Endothelial cell of umbilical vein (primary cell): ENCODE data around the gene TTC34. TPM values are rescaled to one million over a fixed set of nuclear protein-coding genes. Genes with fewer than 3 reads are reported as not detected.

Source experiments
- BruUV-seq: library from RNA; stranded (reverse); fragments of 400-500 nt; replicated peaks from 2 replicates; lab custom pipeline; 2021; lab: Mats Ljungman, UMichigan
- CTCF ChIA-PET: fragments of 300-600, 350-600 bp; sonication (Branson Sonifier 250); formaldehyde crosslinking; loops from one replicate; lab custom pipeline; 2021; ENCODE audit warnings: antibody characterized with exemption, inconsistent platforms; lab: Charles Lee
- POLR2A ChIA-PET: fragments of 300-600, 350-600 bp; sonication (Branson Sonifier 250); formaldehyde crosslinking; loops from one replicate; lab custom pipeline; 2021; ENCODE audit warnings: antibody characterized with exemption, inconsistent platforms; lab: Charles Lee
- DNase-seq: peaks from one replicate; pipeline ENCODE4 v3.0.0-alpha.2; 2011; ENCODE audit warnings: low read depth, low spot score
- FAIRE-seq: peaks from 2 replicates; lab custom pipeline; 2011; peaks lifted over from hg19 to GRCh38; lab: Jason Lieb, UNC
- H2AFZ ChIP-seq: 2 replicates; pipeline ENCODE4 v1.6.0; 2012; ENCODE audit warnings: low read depth, low read length, control low read depth, inconsistent platforms
- H3K27ac ChIP-seq: 2 replicates; pipeline ENCODE4 v1.5.1; 2011; ENCODE audit warnings: low read depth, mild to moderate bottlenecking, control low read depth, low read length, moderate library complexity; ENCODE audit not compliant: insufficient read depth
- H3K27me3 ChIP-seq, 2 experiments: 2 replicates each; pipeline versions ENCODE4 v1.6.0 to v1.6.1; 2011; ENCODE audit warnings: low read length in 2 of 2, mixed read lengths in 1 of 2; ENCODE audit not compliant: control insufficient read depth in 2 of 2, insufficient read depth in 2 of 2
- H3K36me3 ChIP-seq, 2 experiments: 2 replicates in 1 of 2; 3 replicates in 1 of 2; pipeline ENCODE4 v1.5.1; 2011; ENCODE audit warnings: low read length in 2 of 2, mild to moderate bottlenecking in 1 of 2, moderate library complexity in 1 of 2; ENCODE audit not compliant: control insufficient read depth in 2 of 2, insufficient read depth in 2 of 2; ENCODE audit errors: extremely low read depth in 1 of 2
- H3K4me1 ChIP-seq: 3 replicates; pipeline ENCODE4 v1.5.1; 2011; ENCODE audit warnings: mild to moderate bottlenecking, low read length; ENCODE audit not compliant: control insufficient read depth, insufficient read depth; ENCODE audit errors: extremely low read depth
- H3K4me2 ChIP-seq: 2 replicates; pipeline ENCODE4 v1.6.1; 2011; ENCODE audit warnings: low read length, control low read depth, mixed read lengths; ENCODE audit not compliant: insufficient read depth
- H3K4me3 ChIP-seq, 3 experiments: fragments of 200-600 bp in 1 of 3; sonication (generic), shearing (Covaris generic) in 1 of 3; replicated peaks in 1 of 3; 2 replicates each; pipeline ENCODE4 v1.5.1; 2011 to 2016; ENCODE audit warnings: control low read depth in 3 of 3, low read length in 3 of 3, mild to moderate bottlenecking in 2 of 3, inconsistent platforms in 1 of 3, low read depth in 1 of 3, moderate library complexity in 1 of 3; ENCODE audit not compliant: insufficient read depth in 1 of 3
- H3K79me2 ChIP-seq: 2 replicates; pipeline ENCODE4 v1.6.0; 2012; ENCODE audit warnings: low read length, inconsistent platforms; ENCODE audit not compliant: control insufficient read depth, insufficient read depth
- H3K9ac ChIP-seq: replicated peaks from 2 replicates; pipeline ENCODE3; 2011; ENCODE audit warnings: low read length, control low read depth; ENCODE audit not compliant: insufficient read depth; ENCODE audit errors: extremely low read depth
- H3K9me1 ChIP-seq: replicated peaks from 3 replicates; pipeline ENCODE4 v1.6.0; 2011; ENCODE audit warnings: mild to moderate bottlenecking, low read length; ENCODE audit not compliant: control insufficient read depth, insufficient read depth; ENCODE audit errors: extremely low read depth
- H3K9me3 ChIP-seq: replicated peaks from 2 replicates; pipeline ENCODE4 v1.5.1; 2012; ENCODE audit warnings: low read length, inconsistent platforms; ENCODE audit not compliant: control insufficient read depth, insufficient read depth
- H4K20me1 ChIP-seq: replicated peaks from 2 replicates; pipeline ENCODE3; 2011; ENCODE audit warnings: mild to moderate bottlenecking, low read length; ENCODE audit not compliant: control insufficient read depth, insufficient read depth; ENCODE audit errors: extremely low read depth
- EZH2 ChIP-seq: IDR thresholded peaks from 2 replicates; pipeline ENCODE4 v1.6.1; 2012; ENCODE audit warnings: borderline replicate concordance, low read depth, mild to moderate bottlenecking, moderate library complexity, low read length, inconsistent platforms; ENCODE audit not compliant: severe bottlenecking
- FOS ChIP-seq: IDR thresholded peaks from 2 replicates; pipeline ENCODE4 v1.6.1; 2011; ENCODE audit warnings: mild to moderate bottlenecking, low read length, moderate library complexity, borderline replicate concordance; ENCODE audit not compliant: insufficient read depth
- GATA2 ChIP-seq: IDR thresholded peaks from 2 replicates; pipeline ENCODE4 v1.7.0; 2011; ENCODE audit warnings: low read depth, mild to moderate bottlenecking, moderate library complexity, mixed read lengths, low read length; ENCODE audit not compliant: insufficient read length, insufficient read depth
- JUN ChIP-seq: IDR thresholded peaks from 2 replicates; pipeline ENCODE4 v1.6.1; 2011; ENCODE audit warnings: borderline replicate concordance, low read depth; ENCODE audit not compliant: insufficient read length, insufficient read depth
- MYC ChIP-seq: IDR thresholded peaks from one replicate; pipeline ENCODE4 v1.6.1; 2011; ENCODE audit warnings: mild to moderate bottlenecking, low read depth, low read length
- POLR2A ChIP-seq: IDR thresholded peaks from 2 replicates; pipeline ENCODE4 v1.6.1; 2012; ENCODE audit warnings: low read depth, mild to moderate bottlenecking, control low read depth, low read length
- POLR2AphosphoS5 ChIP-seq: IDR thresholded peaks from 2 replicates; pipeline ENCODE4 v1.6.1; 2012; ENCODE audit warnings: low read depth, mild to moderate bottlenecking, control low read depth, low read length, moderate library complexity; ENCODE audit not compliant: insufficient read depth
- dilution Hi-C: fragments of 300-500 bp; cut with MboI; formaldehyde crosslinking; loops from one replicate; pipeline ENCODE4 v1.15.0; 2019; ENCODE audit warnings: low sequenced_read_pairs; ENCODE audit not compliant: extremely low pct_ligation_motif_present
- intact Hi-C: fragments of 100-400 bp; cut with micrococcal nuclease; formaldehyde crosslinking; loops from one replicate; pipeline ENCODE4 v1.10.0; 2022
- polyA plus RNA-seq, 4 experiments: library from polyadenylated mRNA; depleted of rRNA in 3 of 4; stranded (reverse) in 3 of 4; unstranded in 1 of 4; fragments of >200 nt; gene quantifications; 2 replicates each; pipeline versions ENCODE4 v1.2.1 to v1.2.3, GENCODE V29; 2011 to 2012; ENCODE audit warnings: missing spikeins in 1 of 4
- total RNA-seq: library from RNA; stranded (reverse); gene quantifications from 2 replicates; pipeline ENCODE4 v1.2.3, GENCODE V29; 2021
- TF ChIP-seq, protein P1 (sequence below): IDR thresholded peaks from 2 replicates; pipeline ENCODE4 v1.6.1; 2011; ENCODE audit not compliant: insufficient read depth, insufficient read length
- TF ChIP-seq, protein P2 (sequence below), 2 donors: IDR thresholded peaks; 1 replicate in 1 of 2; 2 replicates in 1 of 2; pipeline ENCODE4 v1.5.1; 2011; ENCODE audit warnings: low read length in 2 of 2, mild to moderate bottlenecking in 2 of 2, moderate library complexity in 2 of 2, control low read depth in 1 of 2, inconsistent platforms in 1 of 2, low read depth in 1 of 2; ENCODE audit not compliant: insufficient read depth in 1 of 2; ENCODE audit errors: extremely low read depth in 1 of 2

TTC34 gene
- total and polyA plus RNA-seq, 2 donors (not counting 3 experiments of a cell fraction or from before 2014, with no cell fraction given): 0.08 to 0.77 TPM

GRCh38 chr1:2811533-2811918, 10.0 kb upstream of the TTC34 start:
- Histone ChIP-seq H3K27me3 (no peaks in the 10 kb centered on the region), H3K79me2 (no peaks in the 10 kb centered on the region), H4K20me1 (no peaks in the 10 kb centered on the region), H2AFZ (no peak overlapping the region), H3K9ac (no peak overlapping the region), H3K4me1 (no peaks in the 10 kb centered on the region), H3K9me3 (no peaks in the 10 kb centered on the region), H3K9me1 (no peaks in the 10 kb centered on the region), H3K36me3 (no peaks in the 10 kb centered on the region), H3K4me2 (no peak overlapping the region), H3K4me3 (no peak overlapping the region), H3K27ac (no peak overlapping the region)
- dilution Hi-C loops (no loop called here), intact Hi-C loops (no loop called here)
- ChIA-PET CTCF (no interaction called here), POLR2A (no interaction called here)
- DNase-seq (no peak), FAIRE-seq (no peak)
- BruUV-seq: no TSS peak
- TF ChIP-seq, protein P1, sequence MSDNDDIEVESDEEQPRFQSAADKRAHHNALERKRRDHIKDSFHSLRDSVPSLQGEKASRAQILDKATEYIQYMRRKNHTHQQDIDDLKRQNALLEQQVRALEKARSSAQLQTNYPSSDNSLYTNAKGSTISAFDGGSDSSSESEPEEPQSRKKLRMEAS: no peak
- TF ChIP-seq JUN (no peak), FOS (no peak), GATA2 (no peak), MYC (no peak), POLR2A (no peak), POLR2AphosphoS5 (no peak), EZH2 (no peak)
- TF ChIP-seq, protein P2, sequence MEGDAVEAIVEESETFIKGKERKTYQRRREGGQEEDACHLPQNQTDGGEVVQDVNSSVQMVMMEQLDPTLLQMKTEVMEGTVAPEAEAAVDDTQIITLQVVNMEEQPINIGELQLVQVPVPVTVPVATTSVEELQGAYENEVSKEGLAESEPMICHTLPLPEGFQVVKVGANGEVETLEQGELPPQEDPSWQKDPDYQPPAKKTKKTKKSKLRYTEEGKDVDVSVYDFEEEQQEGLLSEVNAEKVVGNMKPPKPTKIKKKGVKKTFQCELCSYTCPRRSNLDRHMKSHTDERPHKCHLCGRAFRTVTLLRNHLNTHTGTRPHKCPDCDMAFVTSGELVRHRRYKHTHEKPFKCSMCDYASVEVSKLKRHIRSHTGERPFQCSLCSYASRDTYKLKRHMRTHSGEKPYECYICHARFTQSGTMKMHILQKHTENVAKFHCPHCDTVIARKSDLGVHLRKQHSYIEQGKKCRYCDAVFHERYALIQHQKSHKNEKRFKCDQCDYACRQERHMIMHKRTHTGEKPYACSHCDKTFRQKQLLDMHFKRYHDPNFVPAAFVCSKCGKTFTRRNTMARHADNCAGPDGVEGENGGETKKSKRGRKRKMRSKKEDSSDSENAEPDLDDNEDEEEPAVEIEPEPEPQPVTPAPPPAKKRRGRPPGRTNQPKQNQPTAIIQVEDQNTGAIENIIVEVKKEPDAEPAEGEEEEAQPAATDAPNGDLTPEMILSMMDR (IDR thresholded peaks at IDR 0.05; ENCODE audit: extremely low read depth in 1 of 2, insufficient read depth in 1 of 2, low read depth in 1 of 2, low read length in 2 of 2): no peak
